ENCODE data around the gene XRN1.
"Not testable (repeated sequence)": the region's sequence is repeated elsewhere in the genome, so short reads cannot be mapped to it uniquely, and the experiment has no call there.

XRN1 gene

GRCh38 chr3:142433110-142433509 lies 14.7 kb downstream of the XRN1 start:
- no peak for DNase-seq

DNA sequence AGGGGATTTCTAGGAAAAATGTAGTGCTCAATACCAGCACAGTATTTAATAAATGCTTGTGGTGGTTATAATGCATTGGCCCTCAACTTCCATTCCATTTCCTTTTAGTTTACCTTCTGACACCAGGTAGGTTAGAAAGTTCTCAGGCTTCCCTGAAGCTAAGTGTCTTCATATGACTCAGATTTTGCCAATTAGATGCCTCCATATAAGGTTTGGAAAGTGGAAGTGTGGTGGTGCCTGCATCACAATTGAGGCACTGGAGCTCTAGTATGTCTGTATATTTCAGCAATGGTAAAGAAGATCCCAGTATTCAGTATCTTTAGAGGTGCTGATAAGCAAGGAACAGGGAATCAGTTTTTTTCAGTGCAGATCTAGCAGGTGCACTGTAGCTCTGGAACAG lies 18.3 kb downstream of the XRN1 start:
- no peak for DNase-seq

DNA sequence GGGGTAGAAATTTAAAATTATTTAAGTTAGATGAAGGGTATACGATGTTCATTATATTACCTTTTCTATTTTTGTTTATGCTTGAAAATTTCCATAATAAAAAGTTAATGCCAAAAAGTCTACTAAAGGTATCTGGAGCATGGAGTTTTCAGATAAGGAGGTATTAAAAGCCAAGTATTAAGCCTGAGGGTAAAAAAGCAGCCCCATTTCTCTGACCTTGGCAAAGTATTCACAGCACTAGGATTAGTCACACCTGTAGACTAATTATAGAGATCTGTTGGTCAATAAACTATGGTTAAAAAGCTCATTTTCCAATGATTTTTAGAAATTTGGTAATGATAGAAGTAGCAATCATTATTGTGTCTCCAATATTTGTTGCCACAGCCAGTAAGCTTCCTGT lies 23.1 kb downstream of the XRN1 start:
- no peak for DNase-seq

DNA sequence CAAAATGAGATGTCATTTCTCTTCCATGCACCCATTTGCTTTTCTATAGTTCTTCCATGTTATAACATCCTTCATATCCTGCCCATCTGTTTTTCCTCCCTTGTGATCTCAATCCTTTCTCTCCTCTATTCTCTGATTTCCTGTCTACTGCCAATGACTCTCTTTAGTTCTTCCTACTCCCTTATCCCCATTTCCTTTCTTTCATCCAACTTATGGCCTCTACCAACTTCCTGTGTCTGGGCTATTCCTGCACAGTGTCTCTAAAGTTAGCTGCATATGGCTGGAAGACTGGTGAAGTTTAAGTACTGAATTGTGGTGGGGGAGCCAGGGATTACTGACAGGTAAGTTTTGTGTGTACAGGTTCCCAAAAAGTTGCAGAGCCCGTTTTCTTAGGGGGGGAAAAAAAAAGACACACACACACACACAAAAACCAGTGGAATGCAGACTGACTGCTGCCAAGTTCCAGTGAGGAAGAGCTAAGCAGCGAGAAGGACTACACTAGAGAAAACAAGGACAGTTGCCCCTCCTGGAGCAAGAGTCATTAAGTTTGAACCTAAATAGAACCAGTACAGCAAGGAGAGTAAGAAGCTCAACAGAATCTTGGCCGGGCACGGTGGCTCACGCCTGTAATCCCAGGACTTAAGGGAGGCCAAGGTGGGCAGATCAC lies 28.8 kb downstream of the XRN1 start:
- DNase-seq = no peak

DNA sequence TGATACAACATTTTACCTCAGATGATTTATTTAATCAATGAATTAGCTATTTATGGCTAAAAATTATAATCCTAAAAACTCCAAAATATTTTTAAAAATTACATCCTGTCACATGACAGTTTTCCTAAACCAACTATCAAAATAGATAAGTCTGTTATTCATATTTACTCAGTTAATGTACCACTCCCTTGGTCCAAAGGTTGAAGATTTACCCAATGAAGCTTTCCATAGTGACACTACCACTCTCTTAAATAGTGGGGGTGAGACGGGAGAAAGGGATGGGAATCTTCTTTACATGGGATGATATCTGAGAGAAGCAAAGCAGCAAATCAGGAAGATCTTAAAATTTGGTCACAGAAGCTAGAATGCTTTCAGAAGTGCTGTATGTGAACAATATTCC lies 30.5 kb downstream of the XRN1 start:
- no peak for DNase-seq

GRCh38 chr3:142400537-142400936 lies 47.3 kb downstream of the XRN1 start:
- DNase-seq = not testable (repeated sequence)

DNA sequence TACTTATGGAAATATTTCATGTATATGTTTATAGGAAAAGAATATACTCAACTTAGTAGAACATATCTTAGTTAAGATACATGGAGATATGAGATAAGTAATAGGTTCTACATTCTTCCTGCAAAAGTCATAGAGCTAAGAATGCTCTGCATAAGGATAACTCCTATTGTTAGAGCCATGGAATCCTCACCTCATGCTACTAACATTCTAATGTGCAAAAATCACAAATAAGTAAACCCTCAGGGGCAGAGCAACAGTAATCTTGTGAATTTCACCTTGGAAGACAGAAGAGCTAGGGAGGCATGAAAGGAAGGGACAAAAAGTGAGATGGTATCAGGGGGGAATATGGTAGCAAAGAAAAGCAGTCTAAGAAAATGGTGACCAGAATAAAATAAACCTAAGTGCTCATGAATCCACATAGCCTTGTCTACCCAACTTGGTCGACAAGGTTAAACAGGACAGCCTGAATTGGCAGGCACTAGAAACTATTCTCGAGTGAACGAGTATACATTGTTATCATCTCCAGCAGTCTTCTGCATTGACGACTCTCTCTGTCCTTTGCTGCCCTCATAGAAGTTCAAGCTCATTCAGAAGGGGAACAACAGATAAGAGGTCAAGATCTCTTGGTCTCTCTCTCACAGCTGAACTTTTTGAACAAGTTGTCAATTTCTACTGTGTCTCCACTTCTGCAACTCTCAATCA lies 52.8 kb downstream of the XRN1 start:
- no peak for DNase-seq

DNA sequence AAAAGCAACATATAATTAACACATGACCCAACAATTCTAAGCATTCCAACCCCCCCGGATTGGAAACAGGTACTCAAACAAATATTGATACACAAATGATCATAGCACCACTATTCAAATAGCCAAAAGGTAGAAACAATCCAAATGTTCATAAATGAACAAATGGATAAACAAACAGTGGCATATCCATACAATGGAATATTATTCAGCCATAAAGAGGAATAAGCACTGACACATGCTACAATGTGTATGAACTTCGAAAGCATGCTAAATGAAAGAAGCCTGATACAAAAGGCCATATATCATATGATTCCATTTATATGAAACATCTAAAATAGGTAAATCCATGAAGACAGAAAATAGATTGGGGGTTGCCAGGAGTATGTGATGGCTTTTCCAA lies 62.8 kb downstream of the XRN1 start:
- no peak for DNase-seq

DNA sequence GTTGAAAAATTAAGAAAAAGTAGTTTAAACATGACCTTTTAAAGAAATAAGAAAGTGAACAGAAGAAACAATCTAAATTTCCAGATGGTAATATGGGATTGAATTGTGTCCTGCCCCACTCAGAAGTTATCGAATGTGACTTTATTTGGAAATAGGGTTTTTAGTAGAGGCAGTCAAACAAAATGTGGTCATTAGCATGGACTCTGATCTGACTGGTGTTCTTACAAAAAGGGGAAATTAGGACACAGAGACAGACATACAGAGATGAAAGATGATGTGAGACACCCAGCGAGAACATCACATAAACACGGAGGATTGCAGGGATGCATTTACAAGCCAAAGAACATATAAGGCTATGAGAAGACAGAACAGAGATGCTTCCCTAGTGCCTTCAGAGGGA lies 73.2 kb downstream of the XRN1 start:
- no peak for DNase-seq

GRCh38 chr3:142369576-142369975 lies 78.3 kb downstream of the XRN1 start:
- DNase-seq = not testable (repeated sequence)

DNA sequence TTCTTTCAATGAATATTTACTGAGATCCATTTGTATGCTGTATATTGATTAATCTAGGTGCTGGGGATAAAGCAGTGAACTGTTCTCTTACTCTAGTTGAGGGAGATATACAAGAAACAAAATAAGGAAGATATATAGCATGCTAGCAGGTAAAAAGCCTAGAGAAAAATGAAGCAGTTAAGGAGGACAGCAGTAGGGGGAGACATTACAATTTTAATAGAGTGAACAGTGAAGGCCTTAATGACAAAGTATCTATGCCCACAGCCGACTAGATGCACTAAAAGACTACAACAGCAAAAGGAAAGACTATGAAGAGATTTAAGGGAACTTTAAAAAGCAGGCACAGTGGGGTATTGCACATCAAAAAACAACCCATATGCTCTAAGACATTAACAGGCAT lies 81.4 kb downstream of the XRN1 start:
- DNase-seq = no peak

DNA sequence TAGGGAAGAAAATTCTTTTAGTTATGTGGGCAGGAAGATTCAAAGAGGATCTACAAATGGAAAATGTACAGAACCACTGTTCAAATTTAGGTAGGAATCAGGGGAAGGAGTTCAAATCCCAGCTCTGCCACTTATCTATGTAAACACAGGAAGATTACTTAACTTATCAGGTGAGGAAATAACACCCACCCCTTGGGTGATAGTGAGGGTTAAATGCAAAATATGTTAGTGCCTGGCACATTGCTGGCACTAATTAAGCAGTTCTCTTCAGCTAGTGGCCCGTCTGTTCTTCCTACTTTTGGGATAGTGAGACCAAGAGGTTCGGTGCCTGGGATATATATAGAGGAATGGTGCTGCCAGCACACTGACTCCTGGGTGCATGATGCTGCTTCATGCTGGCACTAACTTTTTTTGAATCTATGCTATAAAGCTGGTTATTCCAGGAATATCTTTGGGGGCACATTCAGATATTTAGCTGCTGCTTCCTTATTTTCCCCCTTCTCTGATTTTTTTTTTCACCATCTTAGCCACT lies 83.8 kb downstream of the XRN1 start:
- no peak for DNase-seq

DNA sequence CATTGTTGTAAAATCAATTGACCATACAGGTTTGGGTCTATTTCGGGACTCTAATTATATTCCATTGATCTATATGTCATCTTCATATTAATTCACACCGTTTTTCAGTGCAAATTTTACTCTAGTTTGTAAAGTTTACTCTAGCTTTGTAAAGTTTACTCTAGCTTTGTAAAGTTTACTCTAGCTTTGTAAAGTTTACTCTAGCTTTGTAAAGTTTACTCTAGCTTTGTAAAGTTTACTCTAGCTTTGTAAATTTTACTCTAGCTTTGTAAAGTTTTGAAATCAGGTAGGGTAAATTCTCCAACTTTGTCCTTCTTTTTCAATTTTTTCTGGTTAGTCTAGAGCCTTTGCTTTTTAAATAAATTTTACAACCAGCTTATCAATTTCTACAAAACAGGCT lies 84.4 kb downstream of the XRN1 start:
- not testable (repeated sequence) for DNase-seq

- no peak for DNase-seq
Observed at GRCh38 chr3:142359367-142359766, 88.5 kb downstream of the XRN1 start.

- no peak for DNase-seq
Observed at GRCh38 chr3:142356818-142357217, 91.0 kb downstream of the XRN1 start.

DNA sequence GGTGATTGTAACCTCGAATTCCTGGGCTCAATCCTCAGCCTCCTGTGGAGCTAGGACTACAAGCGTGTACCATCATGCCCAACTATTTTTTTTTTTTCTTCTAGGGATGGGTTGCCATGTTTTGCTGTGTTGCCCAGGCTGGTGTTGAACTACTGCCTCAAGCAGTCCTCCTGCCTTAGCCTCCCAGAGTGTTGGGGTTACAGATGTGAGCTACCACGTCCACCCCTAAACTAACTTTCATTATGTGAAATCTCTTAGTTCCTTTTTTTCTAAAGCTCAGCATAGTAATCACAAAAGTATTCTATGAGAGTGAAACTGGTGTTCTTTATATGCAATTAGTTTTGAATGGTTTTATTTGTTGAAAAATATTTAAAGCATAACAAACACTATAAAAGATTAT lies 92.1 kb downstream of the XRN1 start:
- no peak for DNase-seq

DNA sequence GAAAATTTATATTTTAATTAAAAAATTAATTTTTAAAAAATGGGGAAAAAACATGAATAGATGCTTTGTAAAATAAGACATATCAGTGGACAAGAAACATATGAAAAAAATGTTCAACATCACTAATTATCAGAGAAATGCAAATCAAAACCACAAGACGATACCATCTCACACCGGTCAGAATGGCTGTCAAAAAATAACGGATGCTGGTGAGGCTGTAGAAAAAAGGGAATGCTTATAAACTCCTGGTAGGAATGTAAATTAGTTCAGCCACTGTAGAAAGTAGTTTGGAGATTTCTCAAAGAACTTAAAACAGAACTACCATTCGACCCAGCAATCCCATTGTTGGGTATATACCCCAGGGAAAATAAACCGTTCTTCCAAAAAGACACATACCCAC lies 93.8 kb downstream of the XRN1 start:
- no peak for DNase-seq

- DNase-seq = no peak
Observed at GRCh38 chr3:142353571-142353970, 94.3 kb downstream of the XRN1 start.

GRCh38 chr3:142352698-142353097 lies 95.1 kb downstream of the XRN1 start:
- not testable (repeated sequence) for DNase-seq

GRCh38 chr3:142348460-142348859 lies 99.4 kb downstream of the XRN1 start:
- no peak for DNase-seq

DNA sequence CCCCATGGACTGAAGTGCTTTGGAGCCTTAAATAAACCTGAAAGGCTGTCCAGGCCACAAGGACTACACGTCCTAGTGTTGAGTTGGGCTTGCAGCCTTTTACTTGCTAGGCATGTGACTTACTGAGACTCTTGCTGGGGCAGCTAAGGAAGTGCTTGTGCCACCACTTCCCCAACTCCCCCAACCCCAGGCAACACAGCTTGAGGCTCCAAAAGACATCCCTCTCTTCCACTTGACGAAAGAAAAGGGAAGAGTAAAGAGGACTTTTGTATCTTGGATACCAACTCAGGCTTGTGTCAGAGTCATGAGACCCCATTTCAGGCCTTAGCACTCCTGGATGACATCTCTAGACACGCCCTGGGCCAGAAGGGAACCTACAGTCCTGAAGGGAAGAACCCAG lies 109.8 kb downstream of the XRN1 start:
- DNase-seq = no peak

DNA sequence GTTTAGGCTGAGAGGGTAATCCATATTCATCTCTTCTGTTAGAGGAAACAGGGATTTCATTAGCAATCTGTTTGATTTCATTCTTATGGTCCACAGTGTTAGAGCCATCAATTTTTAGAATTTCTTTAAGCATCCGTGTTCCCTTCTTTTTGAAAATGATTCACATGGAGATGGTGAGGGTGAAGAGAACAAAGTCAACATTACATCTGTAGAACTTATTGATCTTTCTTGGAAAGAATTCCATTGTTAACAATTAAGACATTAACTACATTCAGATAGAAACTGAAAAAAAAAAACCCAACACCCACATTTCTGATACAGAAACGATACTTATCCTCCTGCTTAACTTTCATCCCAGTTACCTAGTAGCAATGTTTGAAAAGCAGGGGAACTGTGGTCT lies 115.4 kb downstream of the XRN1 start:
- no peak for DNase-seq

DNA sequence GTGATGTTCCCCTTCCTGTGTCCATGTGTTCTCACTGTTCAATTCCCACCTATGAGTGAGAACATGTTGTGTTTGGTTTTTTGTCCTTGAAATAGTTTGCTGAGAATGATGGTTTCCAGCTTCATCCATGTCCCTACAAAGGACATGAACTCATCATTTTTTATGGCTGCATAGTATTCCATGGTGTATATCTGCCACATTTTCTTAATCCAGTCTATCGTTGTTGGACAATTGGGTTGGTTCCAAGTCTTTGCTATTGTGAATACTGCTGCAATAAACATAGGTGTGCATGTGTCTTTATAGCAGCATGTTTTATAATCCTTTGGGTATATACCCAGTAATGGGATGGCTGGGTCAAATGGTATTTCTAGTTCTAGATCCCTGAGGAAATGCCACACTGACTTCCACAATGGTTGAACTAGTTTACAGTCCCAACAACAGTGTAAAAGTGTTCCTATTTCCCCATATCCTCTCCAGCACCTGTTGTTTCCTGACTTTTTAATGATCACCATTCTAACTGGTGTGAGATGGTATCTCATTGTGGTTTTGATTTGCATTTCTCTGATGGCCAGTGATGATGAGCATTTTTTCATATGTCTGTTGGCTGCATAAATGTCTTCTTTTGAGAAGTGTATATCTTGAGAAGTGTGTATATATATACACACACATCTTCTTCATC lies 123.4 kb downstream of the XRN1 start:
- DNase-seq = not testable (repeated sequence)

DNA sequence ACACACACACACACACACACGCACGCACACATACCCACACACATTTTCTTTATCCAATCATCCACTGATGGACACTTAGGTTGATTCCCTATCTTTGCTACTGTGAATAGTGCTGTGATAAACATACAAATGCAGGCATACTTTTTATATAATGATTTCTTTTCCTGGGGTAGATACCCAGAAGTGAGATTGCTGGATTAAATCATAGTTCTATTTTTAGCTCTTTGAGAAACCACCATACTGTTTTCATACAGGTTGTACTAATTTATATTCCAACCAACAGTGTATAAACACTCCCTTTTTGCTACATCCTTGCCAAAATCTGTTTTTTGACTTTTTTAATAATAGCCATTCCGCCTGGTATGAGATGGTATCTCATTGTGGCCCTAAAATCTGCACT lies 127.9 kb downstream of the XRN1 start:
- no peak for DNase-seq

All from central memory CD4-positive, alpha-beta T cell (primary cell).